HL-60/S4 treated with retinoic acid at 250 ng/mL for 4 days and 3 days (cell line): ENCODE data around the gene HAND1.

ENCODE experiments used
- in situ Hi-C: fragments of 300-500 bp; cut with MboI; formaldehyde crosslinking; loops from 2 replicates; pipeline ENCODE4 v1.7.0; 2022; ENCODE audit warnings: low sequenced_read_pairs

HAND1 gene

DNA sequence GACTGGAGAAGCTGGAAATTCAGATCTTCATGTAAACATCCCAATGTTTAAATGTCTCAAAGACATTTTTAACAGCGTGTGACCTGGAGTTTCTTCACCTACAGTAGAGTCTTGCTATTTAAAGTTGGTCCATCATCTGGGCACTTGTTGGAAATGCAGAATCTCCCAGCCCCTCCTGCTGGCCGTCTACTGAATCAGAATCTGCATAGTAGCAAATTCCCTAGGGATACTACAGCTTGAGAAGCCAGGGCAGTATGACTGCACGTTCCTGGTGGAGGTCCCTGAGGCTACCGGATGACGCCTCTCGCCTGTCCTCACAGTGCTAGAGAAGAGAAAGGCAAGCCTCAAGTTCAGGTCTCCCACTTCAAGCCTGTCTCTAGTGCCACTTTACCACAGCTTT is 16.5 kb downstream of the HAND1 start:
- in situ Hi-C loops: no loop called here

DNA sequence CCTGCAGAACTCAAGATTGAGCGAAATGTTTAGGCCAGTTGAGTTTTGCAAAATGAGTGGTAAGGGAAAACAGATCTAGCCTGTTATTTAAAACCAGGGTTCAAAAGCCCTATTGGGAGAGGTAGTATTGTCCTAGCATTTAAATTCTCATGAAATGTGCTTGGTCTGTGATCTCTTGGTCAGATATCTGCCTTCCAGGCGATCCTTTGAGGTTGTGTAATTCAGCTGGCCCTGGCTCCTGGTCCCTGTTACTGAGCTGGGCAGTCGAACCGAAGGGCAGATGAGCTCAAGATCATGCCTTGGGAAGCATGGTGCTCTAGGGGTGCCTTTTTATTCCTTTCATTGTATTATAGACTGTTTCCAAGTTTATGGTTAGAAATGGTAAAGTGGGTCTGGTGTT is 17.9 kb downstream of the HAND1 start:
- in situ Hi-C loops: no loop called here

DNA sequence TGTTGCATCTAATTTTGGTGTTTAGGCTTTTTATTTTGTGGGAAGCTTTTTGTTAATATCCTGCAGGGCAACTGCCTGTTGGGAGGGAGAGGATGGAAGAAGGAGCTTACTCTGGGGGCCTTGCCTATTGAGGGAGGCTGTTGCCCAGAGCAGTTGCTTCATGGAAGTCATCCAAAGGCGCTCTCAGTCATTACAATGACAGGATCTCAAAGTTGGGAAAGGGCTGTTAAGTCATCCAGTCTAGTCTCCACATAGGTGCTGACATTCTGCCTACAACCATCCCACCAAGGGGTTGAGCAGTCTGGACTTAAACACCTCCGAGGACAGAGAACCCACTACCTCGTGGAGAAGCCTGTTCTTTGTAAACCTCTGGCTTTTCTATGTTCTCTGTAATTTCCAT is 19.0 kb downstream of the HAND1 start:
- in situ Hi-C loops: no loop called here

DNA sequence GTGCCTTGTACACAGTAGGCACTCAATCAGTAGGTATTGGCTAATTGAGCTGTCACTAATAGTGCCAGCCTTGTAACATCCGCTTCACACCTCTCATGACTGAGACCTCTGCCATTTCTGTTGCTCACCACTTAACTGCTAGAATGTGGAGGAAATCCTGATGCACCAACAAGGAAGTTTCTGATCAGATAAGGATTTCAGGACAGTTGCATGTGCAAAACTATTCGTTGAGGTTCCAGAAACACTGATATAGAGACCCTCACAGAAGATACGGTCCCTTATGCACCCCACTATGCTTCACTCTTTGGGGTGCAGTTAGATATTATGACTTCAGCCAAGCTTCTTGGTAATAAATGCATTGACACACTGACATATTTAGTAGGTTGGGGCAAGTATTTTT is 21.5 kb downstream of the HAND1 start:
- in situ Hi-C loops: no loop called here

DNA sequence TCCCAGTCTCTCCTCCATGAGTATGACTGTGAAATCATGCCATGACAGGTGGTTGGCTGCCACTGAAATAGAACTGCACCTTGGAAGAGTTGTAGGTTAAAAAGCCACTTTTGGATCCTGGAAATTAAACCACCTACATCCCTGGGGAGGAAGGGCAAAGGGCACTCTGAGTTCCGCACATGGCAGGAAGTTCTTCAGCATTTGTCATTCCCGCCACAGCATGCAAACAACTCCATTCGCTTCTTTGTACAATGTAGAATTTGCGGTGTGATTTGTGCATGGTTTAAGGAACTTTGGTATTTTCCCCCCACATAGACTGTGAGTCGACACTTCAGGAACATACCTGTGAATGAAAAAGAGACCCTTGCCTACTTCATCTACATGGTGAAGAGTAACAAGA is 22.4 kb downstream of the HAND1 start:
- in situ Hi-C loops: no loop called here

DNA sequence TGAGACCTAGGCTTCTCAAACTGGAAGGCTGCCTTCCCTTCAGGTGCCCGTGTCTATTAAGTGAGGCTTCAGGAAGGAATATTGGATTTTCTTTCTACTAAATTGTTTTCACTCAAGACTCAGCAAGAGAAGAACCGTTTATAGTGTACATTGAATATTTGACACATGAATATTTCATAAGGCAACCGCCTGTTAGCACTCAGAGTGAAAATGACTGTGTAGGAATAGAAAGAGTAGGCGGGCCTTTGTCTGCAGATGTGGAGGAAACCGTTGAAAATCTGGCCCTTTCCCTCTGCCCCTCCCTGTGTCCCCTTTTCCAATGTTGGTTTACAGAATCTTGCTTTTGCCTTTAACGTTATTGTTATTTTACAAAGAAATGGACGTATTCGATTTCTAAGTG is 26.1 kb downstream of the HAND1 start:
- in situ Hi-C loops: no loop called here

DNA sequence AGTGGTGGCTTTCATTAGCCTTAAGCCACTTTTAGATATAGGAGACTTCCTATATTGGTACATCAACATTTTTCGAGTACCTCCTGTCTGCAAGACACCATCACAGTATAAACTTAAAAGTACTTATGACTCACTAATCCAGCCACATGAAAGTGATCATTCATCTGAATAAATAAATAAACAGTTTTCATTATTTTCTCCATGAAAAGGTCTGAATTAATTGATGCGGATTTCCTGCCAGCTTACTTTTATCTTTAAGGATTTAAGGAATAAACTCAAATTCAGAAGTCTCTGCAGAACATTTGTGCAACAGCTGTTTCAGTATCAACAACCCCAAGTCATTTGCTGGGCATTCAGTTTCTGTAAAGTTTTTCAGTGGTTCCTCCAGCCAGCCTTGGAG is 28.2 kb downstream of the HAND1 start:
- in situ Hi-C loops: no loop called here

DNA sequence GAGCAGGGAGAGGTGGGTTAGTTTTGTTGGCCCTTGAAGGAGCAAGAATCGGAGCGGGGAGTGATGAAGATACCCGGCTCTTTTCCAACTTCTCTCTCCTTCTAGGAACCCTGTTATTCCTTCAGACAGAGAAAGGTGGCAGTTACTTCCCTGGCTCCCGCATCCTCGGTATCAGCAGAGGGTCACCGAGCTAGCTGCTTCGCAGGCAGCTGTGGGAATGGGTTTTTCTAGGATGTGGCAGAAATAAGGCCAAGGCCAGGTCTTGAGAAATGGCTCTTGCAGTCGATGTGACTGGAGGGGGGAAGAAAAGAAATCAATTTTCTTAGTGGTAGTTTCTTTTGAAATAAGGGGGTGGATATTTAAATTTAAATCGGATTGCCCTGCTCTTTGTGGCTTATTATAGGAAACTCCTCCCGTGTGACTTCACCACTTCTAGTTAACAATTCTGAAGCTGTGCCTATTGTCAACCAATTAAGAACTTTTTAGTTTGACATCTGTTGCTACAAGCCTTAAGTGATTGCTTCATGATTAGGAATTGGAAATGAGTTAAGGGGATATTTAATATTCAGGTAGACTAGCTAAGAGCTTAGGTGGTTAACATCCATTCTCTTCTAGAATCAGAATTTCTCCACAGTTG is 30.8 kb downstream of the HAND1 start:
- in situ Hi-C loops: no loop called here

DNA sequence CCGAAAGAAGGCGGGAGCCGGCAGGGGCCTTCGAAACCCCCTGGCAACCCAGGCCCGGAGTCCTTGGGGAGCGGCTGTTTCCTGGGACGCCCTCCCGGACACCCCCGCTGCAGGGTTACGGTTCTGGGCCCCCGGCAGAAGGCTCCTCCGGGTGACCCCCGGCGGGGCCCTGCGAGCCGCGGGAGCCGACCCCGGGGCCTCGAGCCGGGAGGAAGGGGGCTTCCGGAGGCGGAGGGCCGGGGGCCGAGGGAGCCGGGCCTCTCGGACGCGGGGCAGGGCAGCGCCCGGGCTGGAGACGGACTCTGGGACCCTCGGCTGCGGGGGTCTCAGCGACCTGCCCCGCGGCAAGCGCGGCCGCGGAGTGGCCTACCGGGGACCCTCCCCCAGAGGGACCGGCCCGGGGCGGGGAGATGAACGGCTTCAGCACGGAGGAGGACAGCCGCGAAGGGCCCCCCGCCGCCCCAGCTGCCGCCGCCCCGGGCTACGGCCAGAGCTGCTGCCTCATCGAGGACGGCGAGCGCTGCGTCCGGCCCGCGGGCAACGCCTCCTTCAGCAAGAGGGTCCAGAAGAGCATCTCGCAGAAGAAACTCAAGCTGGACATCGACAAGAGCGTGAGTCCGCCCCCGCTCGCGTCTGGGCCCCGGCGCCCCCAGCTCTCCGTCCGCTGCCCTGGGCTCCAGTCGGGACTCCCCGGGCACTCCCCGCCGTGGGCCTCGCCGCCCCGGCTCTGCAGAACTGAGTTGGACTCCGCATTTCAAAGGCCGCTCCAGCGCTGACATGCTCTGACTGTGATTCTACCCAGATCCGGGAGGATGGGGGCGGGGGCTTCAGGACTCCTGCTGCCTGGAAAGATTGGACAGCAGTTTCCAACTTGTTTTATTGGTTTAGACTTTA is 31.6 kb downstream of the HAND1 start:
- in situ Hi-C loops: no loop called here

DNA sequence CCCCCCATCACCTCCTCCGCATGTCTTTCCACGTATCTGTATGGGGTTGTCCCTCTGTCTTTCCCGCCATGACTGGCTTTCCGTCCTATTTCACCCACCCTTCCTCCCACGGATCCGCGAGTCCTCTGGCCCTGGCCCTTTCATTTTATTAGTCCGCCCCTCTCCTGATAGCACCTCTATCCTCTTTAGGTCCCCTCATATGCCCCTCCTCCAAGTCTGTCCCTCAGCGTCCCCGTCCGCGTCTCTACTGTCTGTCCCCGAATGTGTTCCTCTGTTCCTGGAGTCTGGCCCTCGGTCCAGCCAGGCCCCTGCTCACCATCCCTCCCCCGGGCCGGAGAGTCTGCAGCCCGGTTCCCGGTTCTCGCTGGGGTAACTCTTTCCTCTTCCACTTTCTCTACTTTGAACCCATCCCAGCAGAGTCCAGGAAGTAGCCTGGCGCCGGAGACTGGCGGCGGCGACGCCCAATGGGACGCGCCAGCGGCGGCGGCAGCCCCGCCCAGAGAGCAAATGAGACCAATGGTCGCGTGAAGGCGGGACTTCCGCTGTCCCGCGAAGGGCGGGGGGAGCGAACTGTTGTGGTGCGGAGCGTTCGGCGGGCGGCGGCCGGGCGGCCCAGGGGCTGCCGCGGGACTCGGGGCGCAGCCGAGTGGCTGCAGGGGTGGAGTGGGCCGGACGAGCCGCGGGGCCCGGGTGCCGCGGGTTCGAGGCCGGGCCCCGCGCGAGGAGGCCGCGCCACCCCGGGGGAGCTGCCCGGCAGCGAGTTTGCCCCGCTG is 32.4 kb downstream of the HAND1 start, which contains the start of gene SAP30L:
SAP30L (plus strand) TSS at position 576 of the 773 bp plus-strand sequence. CDS start 608 bp downstream, outside the sequence.
- in situ Hi-C loops: no loop called here

DNA sequence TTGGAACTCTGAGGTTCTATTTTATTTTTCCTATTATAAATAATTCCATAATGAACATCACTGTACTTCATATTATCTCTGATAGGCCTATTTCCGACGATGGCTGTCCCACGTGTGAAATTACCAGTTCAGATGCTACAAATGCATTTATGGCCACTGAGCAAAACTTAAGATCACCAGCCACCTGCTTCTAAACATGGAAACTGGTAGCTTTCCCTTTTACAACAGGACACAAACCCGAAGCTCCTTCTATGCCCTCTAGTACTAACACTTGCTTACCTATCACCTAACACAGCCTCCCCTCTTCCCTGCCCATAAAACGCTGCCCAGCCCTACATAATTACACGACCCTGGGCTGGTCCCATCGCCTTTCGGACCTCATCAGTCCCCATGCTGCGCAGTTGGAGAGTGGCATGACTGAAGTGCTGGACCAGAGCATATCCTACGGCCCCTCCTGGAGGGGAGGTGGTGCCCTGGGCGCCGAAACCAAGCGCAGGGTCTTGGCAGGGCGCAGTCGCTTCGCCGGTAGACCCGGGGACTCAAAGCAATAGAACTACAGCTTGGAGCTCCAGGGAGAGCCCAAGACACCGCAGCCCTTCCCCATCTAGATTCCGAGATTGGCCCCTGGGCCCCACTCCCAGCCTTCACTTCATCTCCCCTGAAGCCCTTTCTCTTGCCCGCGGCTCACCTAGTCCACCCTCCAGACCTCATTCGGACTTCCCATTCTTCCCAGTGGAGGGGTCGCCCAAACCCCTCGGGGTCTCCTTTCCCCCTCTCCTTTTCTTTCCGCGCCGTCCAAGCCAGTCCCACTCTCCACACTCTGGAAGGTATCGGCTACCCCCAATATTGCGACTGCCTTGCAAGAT is 33.2 kb downstream of the HAND1 start:
- in situ Hi-C loops: no loop called here

DNA sequence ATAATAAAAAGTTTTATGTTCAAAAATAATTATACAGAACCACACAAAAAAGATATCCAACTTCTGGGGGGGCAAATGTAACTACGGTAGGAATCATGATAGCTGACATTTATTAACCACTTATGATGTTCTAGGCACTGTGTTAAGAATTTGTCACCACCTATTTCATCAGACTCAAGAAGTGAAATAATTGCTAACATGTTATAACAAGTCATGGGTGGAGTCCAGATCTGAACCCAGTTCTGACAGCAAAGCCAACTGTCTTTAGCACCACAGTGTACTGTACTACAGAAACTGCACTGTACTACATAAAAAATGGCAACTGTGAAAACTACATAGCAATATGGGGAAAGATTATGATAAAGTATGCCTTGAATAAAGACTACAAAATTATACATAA is 35.2 kb downstream of the HAND1 start:
- in situ Hi-C loops: no loop called here

DNA sequence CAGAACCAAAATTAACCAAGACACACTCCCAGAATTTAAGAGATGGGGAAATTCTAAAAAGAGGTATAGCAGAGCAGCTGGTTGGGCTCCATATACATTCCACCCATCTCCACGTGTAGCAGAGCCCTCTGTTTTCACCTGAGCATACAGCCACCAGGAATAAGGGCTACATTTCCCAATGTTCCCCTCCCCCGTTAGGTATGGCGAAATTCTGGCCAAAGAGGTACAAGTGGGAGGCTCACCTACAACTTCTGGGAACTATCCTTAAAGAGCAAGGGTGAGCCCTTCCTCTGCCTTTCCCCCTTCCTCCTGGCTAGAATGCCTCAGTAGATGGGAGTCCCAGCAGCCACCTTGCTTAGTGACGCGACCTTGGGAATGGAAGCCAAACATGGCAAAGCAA is 37.5 kb downstream of the HAND1 start:
- in situ Hi-C loops: no loop called here

DNA sequence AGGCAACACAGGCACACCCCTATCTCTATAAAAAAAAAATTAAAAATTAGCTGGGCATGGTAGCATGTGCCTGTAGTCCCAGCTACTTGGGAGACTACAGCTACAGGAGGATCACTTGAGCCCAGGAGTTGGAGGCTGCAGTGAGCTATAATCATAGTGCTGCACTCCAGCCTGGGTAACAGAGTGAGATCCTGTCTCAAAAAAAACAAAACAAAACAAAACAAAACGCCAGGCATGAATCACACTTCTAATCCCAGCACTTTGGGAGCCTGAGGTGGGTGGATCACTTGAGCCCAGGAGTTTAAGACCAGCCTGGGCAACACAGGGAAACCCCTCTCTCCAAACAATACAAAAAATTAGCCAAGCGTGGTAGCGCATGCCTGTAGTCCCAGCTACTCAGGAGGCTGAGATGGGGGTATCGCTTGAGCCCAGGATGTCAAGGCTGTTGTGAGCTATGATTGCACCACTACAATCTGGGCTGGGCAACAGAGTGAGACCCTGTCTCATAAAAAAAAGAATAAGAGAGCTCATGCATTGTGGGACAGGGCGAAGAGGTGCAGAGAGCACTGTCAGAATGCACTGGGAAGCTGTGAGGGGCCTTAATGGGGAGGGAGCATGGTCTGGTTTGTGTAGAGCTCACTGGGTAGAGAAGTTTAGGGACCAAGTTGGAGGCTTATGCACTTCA is 40.6 kb downstream of the HAND1 start:
- in situ Hi-C loops: no loop called here

DNA sequence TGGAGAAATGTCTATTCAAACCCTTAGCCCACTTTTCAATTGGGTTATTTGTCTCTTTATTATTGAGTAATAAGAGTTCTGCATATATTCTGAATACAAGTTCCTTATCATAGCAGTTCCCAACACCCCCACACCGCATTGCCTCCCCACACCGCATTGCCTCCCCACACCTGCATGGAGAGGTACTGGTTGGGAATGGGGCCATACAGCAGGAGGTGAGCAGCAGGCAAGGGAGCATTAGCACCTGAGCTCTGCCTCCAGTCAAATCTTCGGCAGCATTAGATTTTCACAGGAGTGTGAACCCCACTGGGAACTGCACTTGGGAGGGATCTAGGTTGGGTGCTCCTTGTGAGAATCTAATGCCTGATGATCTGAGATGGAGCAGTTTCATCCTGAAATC is 42.8 kb downstream of the HAND1 start:
- in situ Hi-C loops: no loop called here

DNA sequence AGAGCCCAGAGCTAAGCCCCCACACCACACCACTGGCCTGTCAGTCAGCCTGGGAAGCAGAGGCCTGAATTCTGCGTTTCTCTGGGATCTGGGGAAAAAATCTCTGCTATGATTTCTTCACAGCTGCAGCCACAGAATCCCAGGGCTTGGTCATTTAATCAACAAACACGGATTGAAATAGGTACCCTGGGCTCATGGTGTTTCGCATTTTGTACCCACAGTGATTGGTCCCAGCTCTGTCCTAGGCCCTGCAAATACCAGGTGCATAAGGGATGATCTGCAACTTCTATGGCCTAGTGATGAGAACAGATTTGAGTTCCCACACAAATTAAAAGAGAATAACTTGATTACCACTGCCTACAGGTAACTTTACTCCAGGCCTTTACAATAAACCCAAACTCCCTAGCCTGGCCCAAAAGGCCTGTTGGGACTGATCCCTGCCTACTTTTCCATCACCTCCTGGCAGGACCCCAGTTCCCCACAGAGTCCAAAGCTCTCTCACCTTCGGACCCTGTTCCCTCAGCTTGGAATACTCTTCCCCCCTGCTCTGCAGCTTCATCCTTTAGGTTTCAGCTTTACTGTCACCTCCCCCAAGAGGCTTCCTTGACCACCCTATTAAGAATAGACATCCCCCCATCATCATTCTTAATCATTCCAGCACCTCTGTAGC is 46.9 kb downstream of the HAND1 start:
- in situ Hi-C loops: no loop called here

DNA sequence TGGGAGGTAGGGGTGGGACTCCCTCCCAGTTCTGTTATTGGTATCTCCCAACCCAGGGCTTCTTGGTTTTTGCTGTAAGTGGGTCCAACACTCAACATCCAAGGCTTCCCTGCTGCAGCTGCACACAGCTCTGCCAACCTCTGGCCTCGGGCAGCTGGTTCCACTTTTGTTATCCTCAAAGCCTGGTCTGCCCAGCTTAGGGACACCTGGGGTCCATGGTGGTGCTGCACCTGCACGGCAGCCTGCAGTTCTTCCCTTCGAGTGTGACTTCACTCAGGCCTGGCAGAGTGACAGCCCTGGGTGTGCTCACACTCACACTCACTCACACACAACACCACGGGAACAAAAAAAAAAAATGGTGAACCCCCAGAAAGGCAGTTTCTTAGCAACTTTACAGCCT is 47.6 kb downstream of the HAND1 start:
- in situ Hi-C loops: no loop called here

DNA sequence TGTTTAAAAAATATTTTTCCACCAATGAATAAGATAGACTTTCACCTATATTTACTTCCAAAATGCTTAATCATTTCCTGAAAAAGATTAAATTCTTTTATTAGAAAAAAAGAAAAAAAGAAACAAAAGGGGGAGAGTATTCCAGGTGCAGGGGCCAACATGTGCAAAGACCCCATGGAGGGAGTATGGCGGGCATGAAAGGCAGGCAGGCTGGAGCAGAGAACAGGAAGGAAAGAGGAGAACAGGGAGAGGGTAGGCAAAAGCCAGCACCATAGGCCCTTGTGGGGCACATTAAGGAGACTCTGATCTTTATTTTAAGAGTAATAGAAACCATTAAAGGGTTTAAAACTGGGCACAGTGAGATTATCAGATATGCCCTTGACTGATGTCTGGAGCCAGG is 48.7 kb downstream of the HAND1 start:
- in situ Hi-C loops: no loop called here

DNA sequence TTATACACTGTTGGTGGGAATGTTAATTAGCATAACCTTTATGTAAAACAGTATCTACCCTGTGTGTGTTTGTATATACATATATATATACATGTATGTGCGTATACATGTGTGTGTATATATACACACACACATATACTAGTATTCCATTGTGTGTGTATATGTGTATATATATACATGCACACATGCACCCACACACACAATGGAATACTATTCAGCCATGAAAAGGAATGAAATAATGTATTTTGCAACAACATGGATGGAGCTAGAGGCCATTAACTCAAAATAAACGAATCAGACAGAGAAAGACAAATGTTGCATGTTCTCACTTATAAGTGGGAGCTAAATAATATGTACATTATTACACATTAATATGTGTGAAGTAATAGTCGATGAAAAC is 49.8 kb downstream of the HAND1 start:
- in situ Hi-C loops: no loop called here
